ENCODE data around the gene SMAD3. TPM values are rescaled to one million over a fixed set of nuclear protein-coding genes. Genes with fewer than 3 reads are reported as not detected.

The SMAD3 gene
- total RNA-seq, 1 donor from 2014 or later = 8.2 TPM

- Mint-ChIP-seq H3K36me3 (ENCODE audit: low read depth, unreplicated experiment) (peaks cover 3% of the 10 kb centered on the region), H3K4me3 (ENCODE audit: unreplicated experiment) (no peak overlapping the region), H3K4me1 (ENCODE audit: unreplicated experiment) (peaks cover 6% of the 10 kb centered on the region), H3K27ac (ENCODE audit: unreplicated experiment) (no peak overlapping the region), H3K27me3 (ENCODE audit: unreplicated experiment) (no peaks in the 10 kb centered on the region), H3K9me3 (ENCODE audit: unreplicated experiment) (no peaks in the 10 kb centered on the region)
- DNase-seq (ENCODE audit: low spot score) = no peak
- no peak for TF ChIP-seq CTCF (IDR thresholded peaks at IDR 0.05; ENCODE audit: unreplicated experiment)
Measured at GRCh38 chr15:67225336-67225735, 159.9 kb downstream of the SMAD3 start.

GRCh38 chr15:67227431-67227830, 162.0 kb downstream of the SMAD3 start:
- Mint-ChIP-seq H3K9me3 (ENCODE audit: unreplicated experiment) (no peaks in the 10 kb centered on the region), H3K27ac (ENCODE audit: unreplicated experiment) (no peak overlapping the region), H3K27me3 (ENCODE audit: unreplicated experiment) (no peaks in the 10 kb centered on the region), H3K4me3 (ENCODE audit: unreplicated experiment) (no peak overlapping the region), H3K4me1 (ENCODE audit: unreplicated experiment) (peaks cover 6% of the 10 kb centered on the region), H3K36me3 (ENCODE audit: low read depth, unreplicated experiment) (peaks cover 12% of the 10 kb centered on the region)
- TF ChIP-seq CTCF (IDR thresholded peaks at IDR 0.05; ENCODE audit: unreplicated experiment) = no peak
- DNase-seq (ENCODE audit: low spot score) = no peak

- Mint-ChIP-seq H3K4me1 (ENCODE audit: unreplicated experiment) (peaks cover 6% of the 10 kb centered on the region), H3K4me3 (ENCODE audit: unreplicated experiment) (no peak overlapping the region), H3K27me3 (ENCODE audit: unreplicated experiment) (no peaks in the 10 kb centered on the region), H3K27ac (ENCODE audit: unreplicated experiment) (no peak overlapping the region), H3K9me3 (ENCODE audit: unreplicated experiment) (no peaks in the 10 kb centered on the region), H3K36me3 (ENCODE audit: low read depth, unreplicated experiment) (peaks cover 12% of the 10 kb centered on the region)
- no peak for TF ChIP-seq CTCF (IDR thresholded peaks at IDR 0.05; ENCODE audit: unreplicated experiment)
- no peak for DNase-seq (ENCODE audit: low spot score)
Measured at GRCh38 chr15:67227846-67228245, 162.4 kb downstream of the SMAD3 start.

GRCh38 chr15:67228286-67228685, 162.9 kb downstream of the SMAD3 start:
- Mint-ChIP-seq H3K4me3 (ENCODE audit: unreplicated experiment) (no peak overlapping the region), H3K36me3 (ENCODE audit: low read depth, unreplicated experiment) (peaks cover 12% of the 10 kb centered on the region), H3K4me1 (ENCODE audit: unreplicated experiment) (peaks cover 6% of the 10 kb centered on the region), H3K9me3 (ENCODE audit: unreplicated experiment) (no peaks in the 10 kb centered on the region), H3K27me3 (ENCODE audit: unreplicated experiment) (no peaks in the 10 kb centered on the region), H3K27ac (ENCODE audit: unreplicated experiment) (no peak overlapping the region)
- no peak for TF ChIP-seq CTCF (IDR thresholded peaks at IDR 0.05; ENCODE audit: unreplicated experiment)
- DNase-seq (ENCODE audit: low spot score) = no peak

GRCh38 chr15:67230504-67230903, 165.1 kb downstream of the SMAD3 start:
- DNase-seq (ENCODE audit: low spot score) = no peak
- Mint-ChIP-seq H3K36me3 (ENCODE audit: low read depth, unreplicated experiment) (peaks cover 12% of the 10 kb centered on the region), H3K9me3 (ENCODE audit: unreplicated experiment) (no peaks in the 10 kb centered on the region), H3K27ac (ENCODE audit: unreplicated experiment) (no peak overlapping the region), H3K4me1 (ENCODE audit: unreplicated experiment) (peaks cover 6% of the 10 kb centered on the region), H3K27me3 (ENCODE audit: unreplicated experiment) (no peaks in the 10 kb centered on the region), H3K4me3 (ENCODE audit: unreplicated experiment) (no peak overlapping the region)
- no peak for TF ChIP-seq CTCF (IDR thresholded peaks at IDR 0.05; ENCODE audit: unreplicated experiment)
